HG03342 (cell line): Measurements from ENCODE around the gene CRTC1.

Experiments
- ATAC-seq: cut with Tn5 transposase; IDR thresholded peaks from one replicate; pipeline ENCODE4 v1.9.1; 2021; ENCODE audit warnings: mild to moderate bottlenecking, moderate library complexity; ENCODE audit not compliant: unreplicated experiment

Gene CRTC1, protein sequence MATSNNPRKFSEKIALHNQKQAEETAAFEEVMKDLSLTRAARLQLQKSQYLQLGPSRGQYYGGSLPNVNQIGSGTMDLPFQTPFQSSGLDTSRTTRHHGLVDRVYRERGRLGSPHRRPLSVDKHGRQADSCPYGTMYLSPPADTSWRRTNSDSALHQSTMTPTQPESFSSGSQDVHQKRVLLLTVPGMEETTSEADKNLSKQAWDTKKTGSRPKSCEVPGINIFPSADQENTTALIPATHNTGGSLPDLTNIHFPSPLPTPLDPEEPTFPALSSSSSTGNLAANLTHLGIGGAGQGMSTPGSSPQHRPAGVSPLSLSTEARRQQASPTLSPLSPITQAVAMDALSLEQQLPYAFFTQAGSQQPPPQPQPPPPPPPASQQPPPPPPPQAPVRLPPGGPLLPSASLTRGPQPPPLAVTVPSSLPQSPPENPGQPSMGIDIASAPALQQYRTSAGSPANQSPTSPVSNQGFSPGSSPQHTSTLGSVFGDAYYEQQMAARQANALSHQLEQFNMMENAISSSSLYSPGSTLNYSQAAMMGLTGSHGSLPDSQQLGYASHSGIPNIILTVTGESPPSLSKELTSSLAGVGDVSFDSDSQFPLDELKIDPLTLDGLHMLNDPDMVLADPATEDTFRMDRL

GRCh38 chr19:18683109-18683957 is at the start of gene CRTC1:
Gene CRTC1 (plus strand): TSS chr19:18683680. CDS start chr19:18683703, 23 bp downstream.
- peak; percentile 68 for ATAC-seq

DNA sequence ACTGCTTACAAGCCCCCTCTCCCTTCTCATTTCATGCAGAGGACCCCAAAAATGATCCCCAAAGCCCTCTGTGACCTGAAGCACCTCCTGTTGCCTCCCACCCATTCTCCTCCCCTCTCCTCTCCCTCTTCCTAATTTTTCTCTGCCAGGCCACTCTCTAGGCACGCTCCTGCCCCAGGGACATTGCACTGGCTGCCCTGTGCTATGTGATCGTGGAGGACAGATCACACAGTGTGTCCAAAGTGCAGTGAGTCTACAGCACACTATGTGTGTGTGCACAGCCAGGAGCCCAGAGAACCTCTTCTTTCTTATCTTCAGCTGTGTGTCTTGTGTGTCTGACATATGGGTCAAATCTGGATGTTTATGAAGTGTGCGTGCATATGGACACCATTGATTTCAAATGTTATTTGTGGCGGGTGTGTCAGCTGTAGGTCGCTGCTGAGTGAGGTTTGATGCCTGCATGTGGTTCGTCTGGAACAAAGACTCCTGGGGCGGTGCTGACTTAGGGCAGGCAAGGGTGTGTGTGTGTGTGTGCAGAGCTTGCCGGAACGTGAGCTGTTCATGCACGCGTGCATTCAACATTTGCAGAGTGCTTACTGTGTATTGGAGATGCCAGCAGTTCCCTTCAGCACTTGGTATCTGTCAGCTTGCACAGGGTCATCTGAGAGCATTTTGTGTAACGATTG is 48.7 kb upstream of the CRTC1 start:
- ATAC-seq = no peak

GRCh38 chr19:18635831-18636182 is 47.7 kb upstream of the CRTC1 start:
- no peak for ATAC-seq

- ATAC-seq = peak; percentile 84
These were observed 47.1 kb upstream of the CRTC1 start for GRCh38 chr19:18636183-18636968.

- ATAC-seq = no peak
These were observed 46.4 kb upstream of the CRTC1 start, which contains the start of gene KLHL26 for GRCh38 chr19:18636969-18637629. Gene KLHL26 (plus strand): TSS chr19:18637028. CDS start chr19:18637055, 27 bp downstream.

DNA sequence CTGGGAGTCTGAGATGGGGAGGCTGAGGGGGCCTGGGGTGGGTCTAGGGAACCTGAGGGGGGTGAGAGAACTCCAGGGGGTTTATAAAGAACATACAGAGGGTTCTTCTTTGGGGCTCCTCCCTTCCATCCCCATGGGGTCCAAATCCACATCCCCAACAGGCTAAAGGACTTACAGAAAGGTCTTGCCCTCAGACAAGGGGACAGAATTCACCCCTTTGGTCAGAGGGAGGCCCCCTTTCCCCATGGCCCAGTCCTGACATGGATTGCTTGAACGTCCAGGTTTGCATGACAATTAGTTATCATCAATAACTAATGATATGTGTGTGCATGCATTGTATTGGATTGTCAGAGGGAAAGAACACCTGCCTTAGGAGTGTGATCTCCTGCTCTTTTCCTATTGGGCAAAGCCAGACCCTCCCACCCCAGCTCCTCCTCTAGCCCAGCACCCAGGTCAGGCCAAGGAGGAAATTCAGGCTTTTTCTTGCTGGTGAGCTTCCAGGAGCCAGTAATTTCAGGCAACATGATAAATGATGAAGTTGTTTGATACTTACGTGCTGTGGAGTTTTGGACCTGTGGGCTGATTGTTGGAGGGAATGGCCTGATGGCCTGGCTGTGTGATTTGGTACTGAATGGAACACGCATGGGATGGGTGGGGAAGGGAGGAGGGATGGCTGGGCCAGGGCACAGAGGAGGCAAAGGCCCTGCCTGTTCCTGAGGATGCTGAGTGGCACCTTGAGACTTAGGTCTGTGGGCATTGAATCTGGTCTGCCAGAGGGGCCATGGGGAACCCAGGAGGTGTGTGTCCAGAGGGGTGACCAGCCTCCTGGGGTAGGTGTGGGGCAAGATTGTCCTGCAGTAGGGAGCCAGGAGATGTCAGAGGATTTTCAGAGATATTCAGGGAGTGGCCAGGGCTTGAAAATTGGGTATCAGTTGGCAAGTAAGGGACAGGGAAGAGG is 45.5 kb upstream of the CRTC1 start:
- no peak for ATAC-seq

GRCh38 chr19:18639706-18640243 is 43.7 kb upstream of the CRTC1 start:
- ATAC-seq = no peak

GRCh38 chr19:18644196-18645034 is 39.1 kb upstream of the CRTC1 start:
- no peak for ATAC-seq

- no peak for ATAC-seq
These were observed 38.4 kb upstream of the CRTC1 start for GRCh38 chr19:18645035-18645511.

- no peak for ATAC-seq
These were observed 36.7 kb upstream of the CRTC1 start for GRCh38 chr19:18646535-18647370.

DNA sequence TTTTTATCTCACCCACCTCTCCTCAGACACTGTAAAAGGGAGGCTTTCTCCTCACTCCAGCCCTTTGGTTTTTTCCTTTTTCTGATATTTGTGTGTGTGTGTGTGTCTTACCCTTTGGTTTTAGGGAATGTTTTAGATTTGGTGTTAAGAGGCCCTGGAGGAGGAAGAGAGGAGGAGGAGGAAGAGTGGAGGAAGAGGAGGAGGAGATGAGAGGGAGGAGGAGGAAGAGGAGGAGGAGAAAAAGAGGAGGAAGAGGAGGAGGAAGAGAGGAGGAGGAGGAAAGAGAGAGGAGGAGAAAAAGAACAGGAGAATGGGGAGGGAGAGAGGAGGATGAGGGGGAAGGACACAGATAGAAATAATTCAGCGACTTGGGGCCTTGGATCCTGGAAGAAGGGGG is 36.1 kb upstream of the CRTC1 start:
- ATAC-seq = no peak

DNA sequence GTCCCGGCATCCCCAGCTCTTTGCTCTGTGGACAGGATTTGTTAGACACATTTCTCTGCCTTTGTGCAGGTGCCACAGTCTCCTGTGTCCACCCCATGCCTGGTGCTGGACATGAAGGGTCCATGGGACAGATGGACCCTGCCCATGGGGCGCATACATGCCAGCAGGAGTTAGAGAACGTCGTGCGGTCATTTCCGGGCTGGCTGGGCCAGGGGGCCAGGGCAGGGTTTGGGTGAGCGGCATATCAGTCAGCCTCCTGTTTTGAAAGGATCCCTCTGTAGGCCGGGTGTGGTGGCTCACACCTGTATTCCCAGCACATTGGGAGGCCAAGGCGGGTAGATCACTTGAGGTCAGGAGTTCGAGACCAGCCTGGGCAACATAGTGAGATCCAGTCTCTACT is 35.7 kb upstream of the CRTC1 start:
- ATAC-seq = no peak

- no peak for ATAC-seq
These were observed 34.5 kb upstream of the CRTC1 start for GRCh38 chr19:18648973-18649315.

DNA sequence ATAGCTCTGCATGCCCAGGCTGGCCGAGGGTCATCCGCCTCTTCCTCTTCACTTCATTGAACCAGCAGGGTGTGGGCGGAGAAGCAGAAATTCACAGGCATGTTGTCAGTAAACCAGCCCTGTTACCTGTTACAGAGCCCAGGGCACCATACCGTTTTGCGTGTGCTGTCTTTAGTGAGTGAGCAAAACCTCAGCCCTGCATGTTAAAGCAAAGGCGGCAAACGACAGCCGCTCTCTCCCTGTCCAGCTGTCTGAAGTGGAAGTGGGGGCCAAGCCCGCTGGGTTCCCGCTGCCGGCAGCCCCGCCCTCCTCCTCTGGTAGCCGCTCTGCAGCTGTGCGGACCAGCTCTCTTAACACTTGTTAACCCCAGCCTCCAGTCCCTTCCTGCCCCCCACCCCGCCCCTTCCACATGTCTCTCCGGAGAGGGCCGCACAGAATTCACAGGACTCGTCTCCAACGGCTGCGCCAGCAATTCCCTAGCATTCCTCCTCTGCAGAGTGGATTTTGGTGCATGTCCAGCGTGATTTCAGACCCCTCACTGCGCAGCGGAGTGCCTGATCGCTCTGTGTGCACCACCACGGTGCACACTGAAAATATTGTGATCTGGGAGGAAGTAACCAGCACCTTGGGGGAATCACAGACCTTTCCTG is 34.0 kb upstream of the CRTC1 start:
- no peak for ATAC-seq

DNA sequence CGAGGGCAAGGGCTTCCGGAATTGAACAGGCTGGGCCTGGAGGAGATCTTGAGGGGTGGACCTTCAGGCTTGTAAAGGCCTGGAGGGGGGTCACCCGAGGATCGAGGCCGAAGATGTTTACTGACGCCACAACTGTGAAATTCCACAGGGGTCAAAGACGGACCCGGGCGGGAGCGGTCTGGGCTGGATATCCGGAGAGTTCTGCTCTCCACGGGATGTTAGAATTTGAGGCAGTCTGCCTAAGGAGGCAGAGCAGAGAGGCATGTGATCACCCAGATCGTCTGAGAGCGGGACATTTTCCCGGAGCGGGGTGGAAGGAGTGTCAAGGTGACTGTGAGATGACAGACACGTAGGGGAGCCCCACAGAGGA is 33.5 kb upstream of the CRTC1 start:
- no peak for ATAC-seq

DNA sequence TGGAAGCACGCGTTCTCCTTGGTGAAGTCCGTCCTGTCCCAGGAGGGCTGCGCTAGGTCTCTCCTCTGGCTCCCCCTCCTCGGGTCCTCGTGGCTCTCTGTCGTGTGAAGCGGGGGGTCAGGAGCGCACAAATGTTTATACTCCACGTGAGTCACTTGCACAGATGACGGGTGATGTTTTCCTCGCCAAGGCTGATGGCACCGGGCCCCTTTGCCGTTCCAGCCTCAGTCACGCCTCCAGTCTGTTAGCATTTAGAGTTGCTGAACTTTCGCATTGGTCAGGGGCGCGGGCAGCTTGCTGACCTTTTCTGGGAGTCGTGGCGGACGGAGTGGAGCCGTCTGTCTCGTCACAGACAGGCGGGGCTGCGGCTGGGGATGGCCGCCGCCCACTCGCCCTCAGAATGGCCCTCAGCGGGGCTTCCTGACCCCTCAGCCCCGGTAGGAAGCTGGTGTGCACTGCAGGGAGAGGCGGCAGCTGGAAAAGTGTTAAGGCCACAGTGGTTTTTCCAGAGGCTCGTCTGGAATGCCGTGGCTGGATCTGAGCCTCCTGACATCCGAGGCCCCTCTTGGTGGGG is 32.9 kb upstream of the CRTC1 start:
- ATAC-seq = no peak
